GM12878 (cell line): ENCODE data around the gene ZDHHC18. TPM values are rescaled to one million over a fixed set of nuclear protein-coding genes. Genes with fewer than 3 reads are reported as not detected.
A peak's percentile ranks its signal among the peaks of the same experiment; 100 is the strongest.

Experiments used
- ATAC-seq: fragments of 200-7000 bp; cut with Tn5 transposase; 3 replicates; pipeline ENCODE4 v1.9.1; 2020; ENCODE audit warnings: mild to moderate bottlenecking, moderate library complexity
- BruUV-seq: library from RNA; stranded (reverse); fragments of 400-500 nt; replicated peaks from 2 replicates; lab custom pipeline; 2021; lab: Mats Ljungman, UMichigan
- CTCF ChIA-PET: fragments of 300-600 bp; sonication (Branson Sonifier 250); formaldehyde crosslinking; extraction: SDS; loops from one replicate; lab custom pipeline; 2021; ENCODE audit warnings: inconsistent platforms; lab: Yijun Ruan, JAX
- POLR2A ChIA-PET: fragments of 350-600 bp; formaldehyde crosslinking; extraction: SDS; loops from one replicate; lab custom pipeline; 2021; ENCODE audit warnings: inconsistent platforms; lab: Charles Lee
- RAD21 ChIA-PET: fragments of 300-600 bp; sonication (Branson Sonifier 250); formaldehyde crosslinking; loops from one replicate; lab custom pipeline; 2023; ENCODE audit warnings: antibody characterized with exemption; ENCODE audit not compliant: unreplicated experiment; lab: Charles Lee
- SMC1A ChIA-PET: fragments of 300-600 bp; sonication (Branson Sonifier 250); formaldehyde crosslinking; loops from one replicate; lab custom pipeline; 2023; ENCODE audit not compliant: unreplicated experiment, uncharacterized antibody; lab: Charles Lee
- DNase-seq: peaks from one replicate; pipeline ENCODE4 v3.0.0-alpha.2; 2011; ENCODE audit warnings: low read depth, low spot score
- FAIRE-seq: peaks from 3 replicates; lab custom pipeline; 2011; peaks lifted over from hg19 to GRCh38; lab: Jason Lieb, UNC
- H2AFZ ChIP-seq: 2 replicates; pipeline ENCODE4 v1.6.0; 2011; ENCODE audit warnings: low read depth, low read length, control low read depth; ENCODE audit not compliant: control insufficient read depth
- H3K27ac ChIP-seq: 2 replicates; pipeline ENCODE4 v1.5.1; 2011; ENCODE audit warnings: control low read depth; ENCODE audit not compliant: control insufficient read depth, insufficient read depth
- H3K27me3 ChIP-seq, 2 experiments: replicated peaks in 1 of 2; 2 replicates each; pipeline versions ENCODE4 v1.6.0 to v1.6.1; 2011; ENCODE audit warnings: low read length in 1 of 2; ENCODE audit not compliant: control insufficient read depth in 2 of 2, insufficient read depth in 2 of 2
- H3K36me3 ChIP-seq, 2 experiments: 2 replicates each; pipeline ENCODE4 v1.5.1; 2011; ENCODE audit warnings: low read length in 1 of 2; ENCODE audit not compliant: control insufficient read depth in 2 of 2, insufficient read depth in 2 of 2
- H3K4me1 ChIP-seq: 2 replicates; pipeline ENCODE4 v1.6.1; 2011; ENCODE audit warnings: mild to moderate bottlenecking, low read length, moderate library complexity, mixed read lengths; ENCODE audit not compliant: control insufficient read depth, insufficient read depth
- H3K4me2 ChIP-seq: 2 replicates; pipeline ENCODE4 v1.6.0; 2011; ENCODE audit warnings: control low read depth; ENCODE audit not compliant: control insufficient read depth, insufficient read depth
- H3K4me3 ChIP-seq: fragments of 200-600 bp; sonication (generic); 2 replicates; pipeline ENCODE4 v1.5.1; 2016
- H3K79me2 ChIP-seq: 2 replicates; pipeline ENCODE4 v1.6.0; 2011; ENCODE audit warnings: low read length; ENCODE audit not compliant: control insufficient read depth, insufficient read depth
- H3K9ac ChIP-seq: 2 replicates; pipeline ENCODE4 v1.8.0; 2011; ENCODE audit warnings: low read length, control low read depth, mixed read lengths; ENCODE audit not compliant: control insufficient read depth, insufficient read depth
- H3K9me3 ChIP-seq: replicated peaks from 3 replicates; pipeline ENCODE4 v1.5.1; 2011; ENCODE audit warnings: mild to moderate bottlenecking, low read length; ENCODE audit not compliant: control insufficient read depth, insufficient read depth
- H4K20me1 ChIP-seq: 2 replicates; pipeline ENCODE4 v1.6.0; 2011; ENCODE audit not compliant: control insufficient read depth, insufficient read depth
- CBX5 ChIP-seq: sonication (generic); IDR thresholded peaks from 2 replicates; pipeline ENCODE4 v1.6.1; 2016; ENCODE audit warnings: low read depth, moderate library complexity, mild to moderate bottlenecking, inconsistent platforms
- CEBPZ ChIP-seq: fragments of 150-350 bp; IDR thresholded peaks from 2 replicates; pipeline ENCODE4 v1.6.1; 2016; ENCODE audit warnings: low read depth, low read length
- DPF2 ChIP-seq: fragments of 450-650 bp; IDR thresholded peaks from 2 replicates; pipeline ENCODE4 v1.6.1; 2017; ENCODE audit warnings: mild to moderate bottlenecking
- EED ChIP-seq: sonication (generic); IDR thresholded peaks from 2 replicates; pipeline ENCODE4 v1.6.1; 2016; ENCODE audit warnings: antibody characterized with exemption, low read depth
- KAT2A ChIP-seq: conservative IDR thresholded peaks from 2 replicates; pipeline ENCODE4 v1.6.1; 2011; ENCODE audit warnings: low read depth, low read length; ENCODE audit not compliant: control insufficient read depth
- MTA3 ChIP-seq: IDR thresholded peaks from 2 replicates; pipeline ENCODE4 v1.6.1; 2012; ENCODE audit warnings: low read length, inconsistent platforms, borderline replicate concordance
- POLR2A ChIP-seq: IDR thresholded peaks from 2 replicates; pipeline ENCODE4 v1.6.1; 2011; ENCODE audit warnings: low read depth, mild to moderate bottlenecking, low read length
- POLR2AphosphoS2 ChIP-seq: IDR thresholded peaks from 2 replicates; pipeline ENCODE4 v1.6.1; 2011; ENCODE audit warnings: low read depth, mild to moderate bottlenecking, low read length, improper control_type of control experiment, moderate library complexity
- RAD51 ChIP-seq: fragments of 450-650 bp; IDR thresholded peaks from 2 replicates; pipeline ENCODE4 v1.6.1; 2016; ENCODE audit warnings: moderate library complexity, mild to moderate bottlenecking, inconsistent platforms
- RB1 ChIP-seq: fragments of 450-650 bp; formaldehyde crosslinking; IDR thresholded peaks from 2 replicates; pipeline ENCODE4 v1.6.1; 2017; ENCODE audit warnings: mild to moderate bottlenecking, borderline replicate concordance
- REST ChIP-seq: IDR thresholded peaks from 2 replicates; pipeline ENCODE4 v1.6.1; 2012; ENCODE audit warnings: mild to moderate bottlenecking, low read depth, low read length
- SMAD5 ChIP-seq: IDR thresholded peaks from 2 replicates; pipeline ENCODE4 v1.6.1; 2016; ENCODE audit warnings: antibody characterized with exemption, low read depth
- ZNF274 ChIP-seq: IDR thresholded peaks from one replicate; pipeline ENCODE4 v1.8.0; 2011; ENCODE audit not compliant: insufficient read length, insufficient read depth
- WGBS: methylation state at CpG from one replicate; pipeline ENCODE4 v1.1.6; 2016; ENCODE audit warnings: low lambda C conversion rate; ENCODE audit not compliant: insufficient replicate concordance, insufficient coverage; ENCODE audit errors: missing lambda C conversion rate; 5-methylcytosine and 5-hydroxymethylcytosine counted together
- in situ Hi-C: fragments of 300-500 bp; cut with MboI; formaldehyde crosslinking; loops from 9 replicates; pipeline ENCODE4 v1.14.3; 2018; ENCODE audit warnings: mixed read lengths
- intact Hi-C: fragments of 100-400 bp; cut with micrococcal nuclease; formaldehyde crosslinking; loops from one replicate; pipeline ENCODE4 v1.14.2; 2022; ENCODE audit not compliant: unreplicated experiment
- polyA plus RNA-seq, 11 experiments: library from polyadenylated mRNA; depleted of rRNA in 4 of 11; unstranded in 6 of 11; stranded (reverse) in 5 of 11; fragments of >200 nt; fragmentation: Nextera tagmentation in 4 of 11; fragmentation: Illumina TruSeq in 1 of 11; extraction: Ambion mirVana in 4 of 11; extraction: Trizol in 1 of 11; gene quantifications; 1 replicate in 1 of 11; 2 replicates in 10 of 11; pipeline versions ENCODE4 v1.2.1 to v1.2.3, GENCODE V29; 2011 to 2016; ENCODE audit warnings: inconsistent platforms in 2 of 11, missing spikeins in 2 of 11, low read depth in 1 of 11
- total RNA-seq, 4 experiments: library from RNA; depleted of rRNA in 3 of 4; stranded (reverse); fragments of >200 nt in 3 of 4; fragmentation: Illumina TruSeq in 1 of 4; extraction: Trizol in 1 of 4; gene quantifications; 2 replicates each; pipeline versions ENCODE4 v1.2.1 to v1.2.3, GENCODE V29; 2013 to 2021
- TF ChIP-seq, protein P1 (sequence below): IDR thresholded peaks from 2 replicates; pipeline ENCODE4 v1.6.1; 2012; ENCODE audit warnings: low read length, inconsistent platforms

Gene ZDHHC18
- total and polyA plus RNA-seq, 10 of the 15 experiments (the other 5 are each of a cell fraction or from before 2014, with no cell fraction given), result 0.40 to 81.2 (median 21.3) TPM

DNA sequence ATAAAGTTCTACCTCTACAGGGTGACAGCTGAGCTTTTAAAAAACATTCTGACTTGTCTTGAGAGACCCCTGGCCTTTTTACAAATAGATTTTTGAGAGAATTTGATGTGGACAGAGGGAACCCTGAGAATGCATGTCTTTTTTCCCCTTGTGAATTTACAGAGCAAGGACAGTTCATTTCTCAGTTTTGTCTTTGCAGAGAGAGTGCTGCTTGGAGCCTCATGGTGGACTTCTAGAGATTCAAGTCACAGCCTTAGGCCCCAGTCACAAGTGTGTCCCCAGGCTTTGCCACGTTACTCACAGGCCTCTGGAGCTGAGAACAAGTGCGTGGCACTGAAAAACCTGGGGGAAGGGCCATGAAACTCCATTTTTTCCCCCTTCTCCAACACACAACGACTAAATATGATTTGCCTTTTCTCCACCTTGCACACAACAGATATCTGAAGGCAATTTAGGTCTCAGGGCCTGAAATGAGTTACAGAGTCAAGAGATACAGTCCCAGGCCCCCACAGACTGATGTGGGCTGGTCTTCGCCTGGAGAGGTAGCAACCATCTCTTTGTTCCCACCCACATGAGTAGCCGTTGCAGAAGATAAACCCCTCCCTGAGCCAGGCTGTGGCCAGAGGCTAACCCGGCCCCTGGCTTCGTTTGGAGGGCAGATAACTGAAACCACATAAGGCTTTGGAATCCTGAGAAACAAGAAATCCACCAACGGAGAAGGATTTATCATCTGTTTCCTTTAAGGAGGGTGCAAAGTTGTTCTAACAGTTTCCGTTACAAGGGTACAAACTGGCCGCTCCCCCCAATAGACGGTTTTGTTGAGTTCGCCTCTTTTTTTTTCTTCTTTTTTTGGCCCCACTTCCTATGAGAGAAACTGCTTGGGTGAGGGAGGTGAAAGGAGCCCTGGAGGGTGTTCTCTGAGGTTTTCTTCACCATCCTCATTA is 39.8 kb upstream of the ZDHHC18 start:
- Histone ChIP-seq H3K9me3 (no peaks in the 10 kb centered on the region), H3K4me3 (peak overlapping the region; percentile 72), H2AFZ (peak overlapping the region; percentile 86), H3K36me3 (peaks cover 0 to 5% of the 10 kb centered on the region in 2 experiments; a peak in 3 of 4 replicates), H3K27me3 (no peaks in the 10 kb centered on the region), H4K20me1 (no peaks in the 10 kb centered on the region), H3K4me2 (peak overlapping the region; percentile 96), H3K27ac (peak overlapping the region; percentile 99), H3K9ac (peak overlapping the region; percentile 93), H3K4me1 (peaks cover 43% of the 10 kb centered on the region), H3K79me2 (peaks cover 23% of the 10 kb centered on the region)
- SMC1A ChIA-PET, result interaction anchor here (0.8 to 9.3 kb wide), 21 partner anchors 10 to 188 kb away, joined by 3 to 268 read pairs (median 9); no protein-coding TSS in a partner anchor
- no peak for DNase-seq
- in situ Hi-C loops (loop anchor here (5.0 kb wide), 1 partner anchor 179 kb away; no protein-coding TSS in a partner anchor), intact Hi-C loops (loop anchor here (1.0 to 5.0 kb wide), 4 partner anchors 42 to 284 kb away; no protein-coding TSS in a partner anchor)
- POLR2A ChIA-PET, result interaction anchor here (0.5 to 5.1 kb wide), 9 partner anchors 43 to 1950 kb away, joined by 3 to 69 read pairs (median 9); partner anchors contain the start of genes ARID1A and YTHDF2
- WGBS, result 30% methylated on average over 12 of the region's 12 CpGs
- RAD21 ChIA-PET, result interaction anchor here (1.0 to 6.4 kb wide), 17 partner anchors 10 to 286 kb away, joined by 4 to 262 read pairs (median 11); no protein-coding TSS in a partner anchor
- CTCF ChIA-PET, result interaction anchor here (0.7 to 7.6 kb wide), 17 partner anchors 15 to 287 kb away, joined by 3 to 450 read pairs (median 4); no protein-coding TSS in a partner anchor
- ATAC-seq, result peak; percentile 47
- TSS peak; percentile 82 for BruUV-seq
- FAIRE-seq, result no peak
- TF ChIP-seq DPF2 (no peak), CBX5 (no peak), POLR2A (peak; percentile 41), ZNF274 (no peak), RB1 (no peak), REST (no peak), CEBPZ (no peak), KAT2A (no peak), SMAD5 (0 out of 2 replicates have a peak, but pooled peaks have one; percentile 12), EED (peak; percentile 4), POLR2AphosphoS2 (no peak), MTA3 (peak; percentile 5; the same call in 1 of the 2 replicates), RAD51 (no peak)
- TF ChIP-seq, protein P1, sequence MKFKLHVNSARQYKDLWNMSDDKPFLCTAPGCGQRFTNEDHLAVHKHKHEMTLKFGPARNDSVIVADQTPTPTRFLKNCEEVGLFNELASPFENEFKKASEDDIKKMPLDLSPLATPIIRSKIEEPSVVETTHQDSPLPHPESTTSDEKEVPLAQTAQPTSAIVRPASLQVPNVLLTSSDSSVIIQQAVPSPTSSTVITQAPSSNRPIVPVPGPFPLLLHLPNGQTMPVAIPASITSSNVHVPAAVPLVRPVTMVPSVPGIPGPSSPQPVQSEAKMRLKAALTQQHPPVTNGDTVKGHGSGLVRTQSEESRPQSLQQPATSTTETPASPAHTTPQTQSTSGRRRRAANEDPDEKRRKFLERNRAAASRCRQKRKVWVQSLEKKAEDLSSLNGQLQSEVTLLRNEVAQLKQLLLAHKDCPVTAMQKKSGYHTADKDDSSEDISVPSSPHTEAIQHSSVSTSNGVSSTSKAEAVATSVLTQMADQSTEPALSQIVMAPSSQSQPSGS, result 0 out of 2 replicates have a peak, but pooled peaks have one; percentile 26
